Endothelial cell of umbilical vein (primary cell): Measurements from ENCODE around the gene LMNTD1. TPM values are rescaled to one million over a fixed set of nuclear protein-coding genes. Genes with fewer than 3 reads are reported as not detected.

Source experiments
- BruUV-seq: library from RNA; stranded (reverse); fragments of 400-500 nt; replicated peaks from 2 replicates; lab custom pipeline; 2021; lab: Mats Ljungman, UMichigan
- CTCF ChIA-PET: fragments of 300-600, 350-600 bp; sonication (Branson Sonifier 250); formaldehyde crosslinking; loops from one replicate; lab custom pipeline; 2021; ENCODE audit warnings: antibody characterized with exemption, inconsistent platforms; lab: Charles Lee
- POLR2A ChIA-PET: fragments of 300-600, 350-600 bp; sonication (Branson Sonifier 250); formaldehyde crosslinking; loops from one replicate; lab custom pipeline; 2021; ENCODE audit warnings: antibody characterized with exemption, inconsistent platforms; lab: Charles Lee
- DNase-seq: peaks from one replicate; pipeline ENCODE4 v3.0.0-alpha.2; 2011; ENCODE audit warnings: low read depth, low spot score
- FAIRE-seq: peaks from 2 replicates; lab custom pipeline; 2011; peaks lifted over from hg19 to GRCh38; lab: Jason Lieb, UNC
- H2AFZ ChIP-seq: 2 replicates; pipeline ENCODE4 v1.6.0; 2012; ENCODE audit warnings: low read depth, low read length, control low read depth, inconsistent platforms
- H3K27ac ChIP-seq: 2 replicates; pipeline ENCODE4 v1.5.1; 2011; ENCODE audit warnings: low read depth, mild to moderate bottlenecking, control low read depth, low read length, moderate library complexity; ENCODE audit not compliant: insufficient read depth
- H3K27me3 ChIP-seq, 2 experiments: 2 replicates each; pipeline versions ENCODE4 v1.6.0 to v1.6.1; 2011; ENCODE audit warnings: low read length in 2 of 2, mixed read lengths in 1 of 2; ENCODE audit not compliant: control insufficient read depth in 2 of 2, insufficient read depth in 2 of 2
- H3K36me3 ChIP-seq, 2 experiments: 2 replicates in 1 of 2; 3 replicates in 1 of 2; pipeline ENCODE4 v1.5.1; 2011; ENCODE audit warnings: low read length in 2 of 2, mild to moderate bottlenecking in 1 of 2, moderate library complexity in 1 of 2; ENCODE audit not compliant: control insufficient read depth in 2 of 2, insufficient read depth in 2 of 2; ENCODE audit errors: extremely low read depth in 1 of 2
- H3K4me1 ChIP-seq: 3 replicates; pipeline ENCODE4 v1.5.1; 2011; ENCODE audit warnings: mild to moderate bottlenecking, low read length; ENCODE audit not compliant: control insufficient read depth, insufficient read depth; ENCODE audit errors: extremely low read depth
- H3K4me2 ChIP-seq: 2 replicates; pipeline ENCODE4 v1.6.1; 2011; ENCODE audit warnings: low read length, control low read depth, mixed read lengths; ENCODE audit not compliant: insufficient read depth
- H3K4me3 ChIP-seq, 3 experiments: fragments of 200-600 bp in 1 of 3; sonication (generic), shearing (Covaris generic) in 1 of 3; replicated peaks in 1 of 3; 2 replicates each; pipeline ENCODE4 v1.5.1; 2011 to 2016; ENCODE audit warnings: control low read depth in 3 of 3, low read length in 3 of 3, mild to moderate bottlenecking in 2 of 3, inconsistent platforms in 1 of 3, low read depth in 1 of 3, moderate library complexity in 1 of 3; ENCODE audit not compliant: insufficient read depth in 1 of 3
- H3K79me2 ChIP-seq: 2 replicates; pipeline ENCODE4 v1.6.0; 2012; ENCODE audit warnings: low read length, inconsistent platforms; ENCODE audit not compliant: control insufficient read depth, insufficient read depth
- H3K9ac ChIP-seq: replicated peaks from 2 replicates; pipeline ENCODE3; 2011; ENCODE audit warnings: low read length, control low read depth; ENCODE audit not compliant: insufficient read depth; ENCODE audit errors: extremely low read depth
- H3K9me1 ChIP-seq: replicated peaks from 3 replicates; pipeline ENCODE4 v1.6.0; 2011; ENCODE audit warnings: mild to moderate bottlenecking, low read length; ENCODE audit not compliant: control insufficient read depth, insufficient read depth; ENCODE audit errors: extremely low read depth
- H3K9me3 ChIP-seq: replicated peaks from 2 replicates; pipeline ENCODE4 v1.5.1; 2012; ENCODE audit warnings: low read length, inconsistent platforms; ENCODE audit not compliant: control insufficient read depth, insufficient read depth
- H4K20me1 ChIP-seq: replicated peaks from 2 replicates; pipeline ENCODE3; 2011; ENCODE audit warnings: mild to moderate bottlenecking, low read length; ENCODE audit not compliant: control insufficient read depth, insufficient read depth; ENCODE audit errors: extremely low read depth
- CTCF ChIP-seq, 2 donors: IDR thresholded peaks; 1 replicate in 1 of 2; 2 replicates in 1 of 2; pipeline ENCODE4 v1.5.1; 2011; ENCODE audit warnings: low read length in 2 of 2, mild to moderate bottlenecking in 2 of 2, moderate library complexity in 2 of 2, control low read depth in 1 of 2, inconsistent platforms in 1 of 2, low read depth in 1 of 2; ENCODE audit not compliant: insufficient read depth in 1 of 2; ENCODE audit errors: extremely low read depth in 1 of 2
- EZH2 ChIP-seq: IDR thresholded peaks from 2 replicates; pipeline ENCODE4 v1.6.1; 2012; ENCODE audit warnings: borderline replicate concordance, low read depth, mild to moderate bottlenecking, moderate library complexity, low read length, inconsistent platforms; ENCODE audit not compliant: severe bottlenecking
- FOS ChIP-seq: IDR thresholded peaks from 2 replicates; pipeline ENCODE4 v1.6.1; 2011; ENCODE audit warnings: mild to moderate bottlenecking, low read length, moderate library complexity, borderline replicate concordance; ENCODE audit not compliant: insufficient read depth
- GATA2 ChIP-seq: IDR thresholded peaks from 2 replicates; pipeline ENCODE4 v1.7.0; 2011; ENCODE audit warnings: low read depth, mild to moderate bottlenecking, moderate library complexity, mixed read lengths, low read length; ENCODE audit not compliant: insufficient read length, insufficient read depth
- JUN ChIP-seq: IDR thresholded peaks from 2 replicates; pipeline ENCODE4 v1.6.1; 2011; ENCODE audit warnings: borderline replicate concordance, low read depth; ENCODE audit not compliant: insufficient read length, insufficient read depth
- MYC ChIP-seq: IDR thresholded peaks from one replicate; pipeline ENCODE4 v1.6.1; 2011; ENCODE audit warnings: mild to moderate bottlenecking, low read depth, low read length
- POLR2A ChIP-seq: IDR thresholded peaks from 2 replicates; pipeline ENCODE4 v1.6.1; 2012; ENCODE audit warnings: low read depth, mild to moderate bottlenecking, control low read depth, low read length
- POLR2AphosphoS5 ChIP-seq: IDR thresholded peaks from 2 replicates; pipeline ENCODE4 v1.6.1; 2012; ENCODE audit warnings: low read depth, mild to moderate bottlenecking, control low read depth, low read length, moderate library complexity; ENCODE audit not compliant: insufficient read depth
- dilution Hi-C: fragments of 300-500 bp; cut with MboI; formaldehyde crosslinking; loops from one replicate; pipeline ENCODE4 v1.15.0; 2019; ENCODE audit warnings: low sequenced_read_pairs; ENCODE audit not compliant: extremely low pct_ligation_motif_present
- intact Hi-C: fragments of 100-400 bp; cut with micrococcal nuclease; formaldehyde crosslinking; loops from one replicate; pipeline ENCODE4 v1.10.0; 2022
- polyA plus RNA-seq, 4 experiments: library from polyadenylated mRNA; depleted of rRNA in 3 of 4; stranded (reverse) in 3 of 4; unstranded in 1 of 4; fragments of >200 nt; gene quantifications; 2 replicates each; pipeline versions ENCODE4 v1.2.1 to v1.2.3, GENCODE V29; 2011 to 2012; ENCODE audit warnings: missing spikeins in 1 of 4
- total RNA-seq: library from RNA; stranded (reverse); gene quantifications from 2 replicates; pipeline ENCODE4 v1.2.3, GENCODE V29; 2021
- TF ChIP-seq, protein P1 (sequence below): IDR thresholded peaks from 2 replicates; pipeline ENCODE4 v1.6.1; 2011; ENCODE audit not compliant: insufficient read depth, insufficient read length

The LMNTD1 gene
- total and polyA plus RNA-seq, 2 donors (not counting 3 experiments of a cell fraction or from before 2014, with no cell fraction given), result not detected

GRCh38 chr12:25549120-25549519, 4.0 kb downstream of the LMNTD1 start:
- no peak overlapping the region for H3K4me3 ChIP-seq
- no peaks in the 10 kb centered on the region for H3K79me2 ChIP-seq
- H3K27ac ChIP-seq, result no peak overlapping the region
- no peak overlapping the region for H3K9ac ChIP-seq
- dilution Hi-C loops, result no loop called here
- no peaks in the 10 kb centered on the region for H3K9me3 ChIP-seq
- BruUV-seq, result no TSS peak
- ChIA-PET CTCF (no interaction called here), POLR2A (no interaction called here)
- TF ChIP-seq, protein P1, sequence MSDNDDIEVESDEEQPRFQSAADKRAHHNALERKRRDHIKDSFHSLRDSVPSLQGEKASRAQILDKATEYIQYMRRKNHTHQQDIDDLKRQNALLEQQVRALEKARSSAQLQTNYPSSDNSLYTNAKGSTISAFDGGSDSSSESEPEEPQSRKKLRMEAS, result no peak
- TF ChIP-seq FOS (no peak), POLR2A (no peak), CTCF (IDR thresholded peaks at IDR 0.05; ENCODE audit: extremely low read depth in 1 of 2, insufficient read depth in 1 of 2, low read depth in 1 of 2, low read length in 2 of 2) (no peak), MYC (no peak), POLR2AphosphoS5 (no peak), GATA2 (no peak), EZH2 (no peak), JUN (no peak)
- H3K9me1 ChIP-seq, result no peaks in the 10 kb centered on the region
- peaks cover 0 to 2% of the 10 kb centered on the region in 2 experiments for H3K27me3 ChIP-seq
- H2AFZ ChIP-seq, result no peak overlapping the region
- intact Hi-C loops, result no loop called here
- H3K4me1 ChIP-seq, result no peaks in the 10 kb centered on the region
- no peaks in the 10 kb centered on the region for H3K36me3 ChIP-seq
- H4K20me1 ChIP-seq, result no peaks in the 10 kb centered on the region
- FAIRE-seq (no peak), DNase-seq (no peak)
- no peak overlapping the region for H3K4me2 ChIP-seq
